ENCODE data around the gene CDC5L.
"Not testable (repeated sequence)": the region's sequence is repeated elsewhere in the genome, so short reads cannot be mapped to it uniquely, and the experiment has no call there.

The CDC5L gene

DNA sequence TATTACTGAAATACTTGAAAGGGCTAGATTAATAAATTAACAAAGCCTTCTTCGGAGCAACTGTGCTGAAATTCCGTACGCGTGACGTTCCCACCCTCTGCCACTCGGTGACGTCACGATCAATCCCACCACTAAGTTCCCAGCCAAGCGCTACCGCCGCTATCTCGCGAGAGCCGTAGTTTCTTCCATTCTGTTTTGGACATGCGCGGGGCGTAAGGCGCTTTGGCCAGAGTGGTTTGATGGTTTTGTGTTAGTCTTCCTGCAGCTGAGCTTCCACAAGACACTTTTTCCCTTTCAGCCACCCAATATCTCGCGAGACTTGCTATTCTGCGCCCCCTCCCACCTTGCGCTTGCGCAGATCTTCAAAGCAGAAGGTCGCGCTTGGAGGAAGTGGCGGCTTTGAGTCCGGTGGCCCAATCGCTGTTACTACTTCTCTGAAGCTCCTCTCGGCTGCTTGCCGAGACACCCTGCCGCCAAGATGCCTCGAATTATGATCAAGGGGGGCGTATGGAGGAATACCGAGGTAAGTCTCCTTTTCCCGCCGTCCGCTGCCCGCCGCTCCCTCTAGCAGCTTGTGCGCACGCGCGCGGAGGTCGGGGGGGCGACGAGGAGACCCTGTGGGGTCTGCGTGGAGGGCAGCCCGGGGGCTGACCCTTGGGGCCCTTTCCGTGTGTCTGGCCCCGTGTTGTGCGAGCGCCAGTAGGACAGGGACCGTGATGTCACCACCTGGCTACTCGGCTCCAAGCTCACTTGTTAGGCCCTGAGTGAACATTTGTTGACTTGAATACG, at the start of gene CDC5L:
Gene CDC5L (plus strand): TSS at position 361 of the 789 bp plus-strand sequence. CDS start 118 bp downstream, at position 479.
- DNase-seq = peak; percentile 96 to 98

DNA sequence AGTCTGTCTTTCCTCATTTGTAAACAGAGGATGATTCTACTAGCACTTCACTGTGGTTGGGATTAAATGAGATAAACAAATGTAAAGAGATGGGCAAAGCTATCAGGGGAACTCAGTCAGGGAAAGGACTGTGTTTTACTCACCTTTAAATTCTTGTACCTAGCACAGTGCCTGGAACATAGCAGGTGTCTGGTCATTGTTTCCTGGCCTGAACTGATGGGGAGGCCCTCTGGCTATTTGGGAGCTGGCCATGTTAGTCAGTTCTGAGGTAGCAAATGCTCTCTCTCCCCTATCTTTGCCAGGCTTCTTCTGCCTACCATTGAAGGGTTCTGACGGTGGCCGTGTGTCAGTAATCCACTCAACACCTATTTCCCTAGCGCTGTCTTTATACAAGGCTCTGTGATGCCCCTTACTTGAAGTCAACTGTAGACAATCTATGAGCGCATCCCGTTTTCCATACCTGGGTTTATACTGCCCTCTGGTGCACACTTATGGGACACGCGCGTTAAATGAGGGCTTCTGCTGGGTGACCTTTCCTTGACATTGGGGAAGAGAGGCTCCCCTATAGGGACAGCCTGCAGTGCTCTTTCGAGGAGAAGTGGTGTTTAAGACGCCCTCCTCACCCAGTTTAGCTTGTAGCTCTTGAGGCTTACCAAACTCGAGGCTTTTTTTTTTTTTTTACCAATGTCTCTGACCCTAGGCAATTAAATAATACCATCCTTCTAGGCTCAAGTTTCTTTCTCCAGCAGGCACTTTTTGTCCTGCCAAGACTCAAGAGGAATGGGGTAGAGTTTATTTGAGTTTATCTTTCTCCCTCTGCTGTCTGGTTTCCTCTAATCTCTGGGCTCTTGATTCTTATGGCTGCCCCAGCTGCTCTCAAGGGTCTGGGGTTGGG, 49.0 kb upstream of the CDC5L start:
- DNase-seq = peak; percentile 65 to 91

DNA sequence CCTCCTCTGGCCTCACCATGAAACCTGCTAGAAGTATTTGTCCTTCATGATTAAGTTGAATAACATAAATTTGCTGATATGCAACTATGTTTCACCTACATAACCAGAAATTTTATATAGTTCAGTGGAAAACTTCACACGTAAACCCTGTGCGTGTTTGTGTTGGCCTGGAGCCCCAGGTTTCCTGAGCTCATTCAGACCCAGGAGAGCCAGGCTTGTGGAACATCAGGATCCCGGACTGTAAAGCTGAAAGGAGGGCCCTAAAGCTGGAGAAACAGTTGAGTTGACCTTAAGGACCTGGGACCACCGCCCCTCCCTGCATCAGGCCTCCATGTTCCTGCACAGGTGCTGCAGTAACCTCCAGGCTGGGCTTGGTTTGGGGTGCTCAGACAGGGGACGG, 48.2 kb upstream of the CDC5L start:
- DNase-seq = no peak

DNA sequence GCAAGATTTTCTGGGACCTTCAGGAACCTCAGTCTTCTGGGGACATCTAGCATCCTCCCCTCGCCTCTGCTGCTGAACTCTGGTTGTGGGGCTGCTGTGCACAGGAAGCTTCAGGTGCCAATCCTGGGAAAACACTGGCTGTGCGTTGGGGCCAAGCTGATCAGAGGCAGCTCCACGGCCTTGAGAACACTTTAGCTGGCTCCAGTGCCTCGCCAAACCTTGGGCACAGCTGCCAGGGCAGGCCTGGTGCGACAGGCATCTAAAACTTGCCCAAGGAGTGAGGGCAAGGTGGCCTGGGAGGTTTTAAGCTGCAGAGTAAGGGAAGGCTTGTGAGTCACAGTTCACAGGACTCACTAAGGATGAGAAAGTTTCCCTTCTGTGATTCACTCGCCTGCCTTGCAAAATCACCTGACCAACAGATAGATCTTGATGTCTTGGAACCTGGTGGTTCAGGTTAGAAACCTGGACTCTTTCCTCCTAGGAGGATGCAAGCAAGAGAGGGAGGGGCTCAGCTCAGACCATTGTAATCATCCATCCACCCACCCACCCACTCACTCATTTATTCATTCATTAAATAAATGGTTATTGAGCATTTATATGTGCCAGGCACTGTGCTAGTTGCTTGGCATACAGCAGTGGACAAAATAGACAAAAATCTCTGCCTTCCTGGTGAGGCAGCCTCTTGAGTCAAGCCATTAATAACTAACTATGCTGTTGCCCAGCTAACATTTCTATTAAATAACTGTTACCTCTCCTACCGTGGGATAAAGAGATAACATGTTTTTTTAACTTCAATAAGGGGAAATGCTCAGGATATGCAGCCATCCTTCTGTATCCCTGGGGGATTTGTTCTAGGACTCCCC, 47.5 kb upstream of the CDC5L start:
- DNase-seq = peak in 1 of 2 donors; percentile 58

DNA sequence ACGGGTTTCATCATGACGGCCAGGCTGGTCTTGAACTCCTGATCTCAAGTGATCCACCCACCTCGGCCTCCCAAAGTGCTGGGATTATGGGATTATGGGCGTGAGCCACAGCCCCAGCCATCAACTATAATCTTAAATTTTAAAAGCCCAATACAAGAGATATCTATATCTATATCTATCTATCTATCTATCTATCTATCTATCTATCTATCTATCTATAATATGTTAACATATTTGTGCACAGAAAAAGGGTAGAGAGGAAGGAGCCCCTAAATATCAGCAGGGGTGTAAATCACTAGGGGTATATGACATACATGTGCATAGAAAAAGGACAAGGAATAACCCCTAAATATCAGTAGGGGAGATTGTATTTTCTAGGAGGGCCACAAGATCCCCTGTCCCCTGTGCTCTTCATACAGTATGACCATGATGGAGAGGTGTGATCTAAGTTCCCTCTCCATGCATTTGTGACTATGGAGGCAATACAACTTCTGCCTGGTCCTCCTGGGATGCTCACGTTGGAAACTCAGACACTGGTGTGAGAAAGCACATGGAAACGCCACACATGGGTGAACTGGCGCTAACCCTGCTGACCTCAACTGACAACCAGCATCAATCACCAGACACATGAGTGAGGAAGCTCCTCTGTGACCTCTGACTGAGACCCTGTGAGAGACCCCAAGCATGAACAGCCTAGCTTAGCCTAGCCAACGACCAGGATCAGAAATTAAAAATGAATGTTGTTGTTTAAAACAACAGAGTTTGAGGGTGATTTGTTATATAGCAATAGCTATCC, 46.2 kb upstream of the CDC5L start:
- DNase-seq = no peak

DNA sequence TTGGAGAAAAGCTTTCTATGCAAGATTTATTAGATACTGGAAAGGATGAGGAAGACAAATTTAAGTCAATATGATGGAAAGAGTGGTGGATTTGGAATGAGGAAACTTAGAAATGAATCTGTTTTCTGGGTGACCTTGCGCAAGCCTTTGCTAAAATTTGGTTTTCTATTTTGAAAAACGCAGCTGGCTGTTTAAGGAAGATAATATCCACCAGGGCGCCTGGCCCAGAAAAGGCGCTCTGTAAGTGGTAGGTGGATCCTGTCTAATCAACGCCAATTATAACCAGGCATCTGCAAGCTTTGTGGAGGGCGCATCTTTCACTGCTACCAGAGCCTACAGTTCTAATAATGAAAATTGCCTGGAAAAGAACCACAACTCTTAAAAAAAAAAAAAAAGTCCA, 45.5 kb upstream of the CDC5L start:
- peak in 1 of 2 donors; percentile 39 for DNase-seq

DNA sequence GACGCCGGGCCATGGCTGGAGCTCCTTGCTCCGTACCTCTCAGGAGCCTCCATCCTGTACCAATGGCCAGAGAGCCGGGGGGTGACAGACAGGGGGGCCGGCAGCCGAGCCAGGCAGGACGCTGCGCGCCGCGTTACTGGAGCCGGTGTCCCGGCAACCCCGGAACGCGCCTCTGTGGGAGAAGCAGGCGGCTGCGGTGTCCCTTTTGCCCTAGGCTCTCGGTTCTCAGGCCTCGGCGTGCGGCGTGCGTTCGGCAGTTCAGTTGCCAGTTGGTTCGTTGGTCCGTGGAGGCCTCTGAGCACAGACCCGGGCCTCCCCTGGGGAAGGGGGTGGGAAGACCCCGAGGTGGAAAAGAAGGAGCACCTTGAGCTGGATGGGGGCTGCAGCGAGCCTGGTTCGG, 45.0 kb upstream of the CDC5L start, which contains the start of gene SPATS1:
Gene SPATS1 (plus strand): TSS at position 162 of the 400 bp plus-strand sequence. CDS start 446 bp downstream, outside the sequence.
- DNase-seq = no peak

DNA sequence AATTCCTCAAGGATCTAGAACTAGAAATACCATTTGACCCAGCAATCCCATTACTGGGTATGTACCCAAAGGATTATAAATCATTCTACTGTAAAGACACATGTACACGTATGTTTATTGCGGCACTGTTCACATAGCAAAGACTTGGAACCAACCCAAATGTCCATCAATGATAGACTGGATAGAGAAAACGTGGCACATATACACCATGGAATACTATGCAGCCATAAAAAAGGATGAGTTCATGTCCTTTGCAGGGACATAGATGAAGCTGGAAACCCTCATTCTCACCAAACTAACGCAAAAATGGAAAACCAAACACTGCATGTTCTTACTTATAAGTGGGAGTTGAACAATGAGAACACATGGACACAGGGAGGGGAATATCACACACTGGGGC, 40.7 kb upstream of the CDC5L start:
- not testable (repeated sequence) for DNase-seq

DNA sequence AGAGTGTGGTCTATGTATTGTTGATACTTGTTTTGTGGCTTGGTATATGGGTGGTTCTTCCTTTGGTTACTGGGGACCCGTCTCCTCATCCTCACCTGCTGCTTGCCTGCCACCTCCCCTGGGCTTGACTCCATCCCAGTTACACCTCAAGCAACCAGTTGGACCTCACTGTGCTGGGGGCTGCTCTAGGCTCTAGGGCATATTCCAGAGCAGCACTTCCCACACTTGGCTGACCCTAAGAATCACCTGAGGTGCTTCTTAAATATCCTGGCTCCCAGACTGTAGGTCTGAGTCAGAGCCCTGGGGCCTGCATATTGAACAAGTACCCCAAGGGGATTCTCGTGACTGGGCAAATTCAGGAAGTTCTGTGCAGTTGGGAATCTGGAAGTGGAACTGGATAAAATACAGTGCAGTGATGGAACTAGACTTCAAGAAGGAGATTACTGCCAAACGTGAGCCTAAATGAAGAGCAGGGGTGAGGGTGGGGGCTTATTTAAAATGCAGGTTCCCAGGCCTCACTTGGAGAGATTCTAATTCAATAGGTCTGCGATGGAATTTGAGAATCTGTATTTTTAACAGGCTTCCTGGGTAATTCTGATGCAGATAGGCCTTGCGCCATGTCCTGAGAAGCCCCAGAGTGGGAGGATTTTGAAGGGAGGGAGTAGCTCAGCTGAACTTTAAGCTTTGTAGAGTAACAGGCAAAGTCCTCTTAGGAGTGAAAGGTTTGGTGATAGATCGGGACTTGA, 37.4 kb upstream of the CDC5L start:
- DNase-seq = peak; percentile 31 to 72

DNA sequence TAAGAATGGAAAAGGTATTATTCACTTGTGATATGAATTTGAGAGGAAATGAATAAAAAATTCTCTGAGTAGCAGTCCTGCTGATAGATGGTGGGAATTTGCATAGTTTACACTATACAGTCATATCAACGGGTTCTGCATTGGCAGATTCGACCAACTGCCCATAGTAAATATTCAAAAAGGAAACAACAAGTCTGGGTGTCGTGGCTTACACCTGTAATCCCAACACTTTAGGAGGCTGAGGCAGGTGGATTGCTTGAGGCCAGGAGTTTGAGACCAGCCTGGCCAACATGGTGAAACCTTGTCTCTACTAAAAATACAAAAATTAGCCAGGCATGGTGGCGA, 36.9 kb upstream of the CDC5L start:
- DNase-seq = not testable (repeated sequence)

DNA sequence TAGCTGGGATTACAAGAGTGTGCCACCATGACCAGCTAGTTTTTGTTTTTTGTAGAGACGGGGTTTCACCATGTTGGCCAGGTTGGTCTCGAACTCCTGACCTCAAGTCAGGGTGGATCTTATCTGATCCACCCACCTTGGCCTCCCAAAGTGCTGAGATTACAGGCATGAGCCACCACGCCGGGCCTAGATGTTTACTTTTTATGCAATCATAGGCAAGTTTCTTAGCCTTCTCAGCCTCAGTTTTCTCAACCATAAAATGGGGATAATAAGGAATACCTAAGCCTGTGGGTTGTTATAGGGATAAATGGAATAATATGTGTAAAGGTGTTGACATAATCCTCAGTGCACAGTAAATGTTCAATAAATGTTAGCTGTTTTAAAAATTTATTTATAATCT, 35.2 kb upstream of the CDC5L start:
- no peak for DNase-seq

DNA sequence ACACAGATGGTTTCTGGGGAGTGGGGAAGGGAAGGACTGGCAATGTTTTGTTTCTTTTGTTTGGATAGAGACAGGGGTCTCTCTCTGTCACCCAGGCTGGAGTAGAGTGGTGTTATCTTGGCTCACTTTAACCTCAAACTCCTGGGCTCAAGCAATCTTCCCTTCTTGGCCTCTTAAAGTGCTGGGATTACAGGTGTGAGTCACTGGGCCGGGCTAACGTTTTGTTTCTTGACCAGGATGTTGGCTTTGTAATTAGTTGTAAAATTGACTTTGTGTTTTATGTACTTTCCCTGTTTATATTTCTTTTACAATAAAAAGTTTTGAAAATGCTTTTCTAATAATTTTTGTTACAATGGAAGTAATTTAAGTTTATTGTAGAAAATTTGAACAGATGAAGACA, 34.2 kb upstream of the CDC5L start:
- DNase-seq = no peak

DNA sequence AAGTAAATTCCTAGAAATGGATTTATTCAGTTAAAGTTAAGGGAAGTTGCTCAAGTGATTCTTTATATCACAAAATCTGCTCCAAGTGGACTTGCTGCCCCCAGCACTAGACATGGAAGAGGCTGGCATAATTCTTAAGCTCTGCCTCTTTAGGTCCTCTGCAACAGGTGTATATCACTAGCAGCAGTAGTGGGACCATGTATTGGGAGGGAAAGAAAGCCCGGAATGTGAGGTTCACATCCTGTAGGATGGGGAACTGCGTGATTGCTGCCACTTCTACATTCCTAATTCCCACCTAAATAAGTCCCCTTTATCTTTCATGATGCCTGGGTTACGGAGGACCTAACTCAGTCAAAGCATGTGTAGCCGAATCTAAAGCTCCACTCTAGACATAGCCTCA, 31.9 kb upstream of the CDC5L start:
- no peak for DNase-seq

DNA sequence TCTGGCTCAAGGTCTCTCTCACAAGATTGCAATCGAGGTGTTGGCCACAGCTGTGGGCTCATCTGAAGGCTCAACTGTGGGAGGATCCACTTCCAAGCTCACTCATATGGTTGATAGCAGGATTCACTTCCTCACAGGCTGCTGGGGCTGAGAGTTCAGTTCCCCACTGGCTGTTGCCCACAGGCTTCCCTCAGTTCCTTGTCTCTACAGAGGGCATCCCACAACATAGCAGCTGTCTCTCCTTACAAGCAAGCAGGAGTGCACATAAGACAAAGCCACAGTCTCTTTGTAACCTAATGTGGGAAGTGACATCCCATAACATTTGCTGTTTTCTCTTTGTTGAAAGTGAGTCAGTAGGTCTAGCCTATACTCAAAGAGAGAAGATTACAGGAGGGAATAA, 31.0 kb upstream of the CDC5L start:
- DNase-seq = peak; percentile 41 to 62

DNA sequence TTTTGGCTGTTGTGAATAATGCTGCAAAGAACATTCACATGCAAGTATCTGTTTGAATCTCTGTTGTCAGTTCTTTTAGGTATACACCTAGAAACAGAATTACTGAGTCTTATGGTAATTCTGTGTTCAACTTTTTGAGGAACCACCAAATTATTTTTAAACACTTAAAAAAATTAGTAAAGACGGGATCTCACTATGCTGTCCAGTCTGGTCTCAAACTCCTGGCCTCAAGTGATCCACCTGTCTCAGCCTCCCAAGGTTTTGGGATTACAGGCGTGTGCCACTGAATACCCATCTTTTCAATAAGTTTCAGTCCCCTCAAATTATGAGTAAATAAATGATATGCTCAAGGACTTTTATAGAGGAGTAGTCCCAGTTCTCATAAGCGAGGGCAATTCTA, 27.5 kb upstream of the CDC5L start:
- DNase-seq = no peak

DNA sequence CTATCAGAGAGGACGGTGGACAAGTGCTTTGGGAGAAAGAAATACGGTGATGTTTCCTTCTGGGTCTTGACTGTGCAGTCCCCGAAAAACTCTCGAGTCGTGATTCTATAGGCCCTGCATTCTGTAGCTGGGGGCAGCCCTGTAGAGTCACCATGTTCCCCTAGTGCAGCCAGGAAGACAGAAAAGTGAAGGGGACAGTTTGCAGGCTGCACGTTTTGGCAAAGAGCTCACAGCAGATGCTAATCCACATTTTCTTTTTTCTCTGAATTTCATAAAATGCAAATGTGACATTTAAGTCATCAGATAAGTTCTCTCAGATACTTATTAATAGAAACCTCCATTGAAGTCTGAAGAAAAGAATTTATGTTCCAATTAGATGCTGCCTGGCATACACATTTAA, 25.6 kb upstream of the CDC5L start:
- no peak for DNase-seq

DNA sequence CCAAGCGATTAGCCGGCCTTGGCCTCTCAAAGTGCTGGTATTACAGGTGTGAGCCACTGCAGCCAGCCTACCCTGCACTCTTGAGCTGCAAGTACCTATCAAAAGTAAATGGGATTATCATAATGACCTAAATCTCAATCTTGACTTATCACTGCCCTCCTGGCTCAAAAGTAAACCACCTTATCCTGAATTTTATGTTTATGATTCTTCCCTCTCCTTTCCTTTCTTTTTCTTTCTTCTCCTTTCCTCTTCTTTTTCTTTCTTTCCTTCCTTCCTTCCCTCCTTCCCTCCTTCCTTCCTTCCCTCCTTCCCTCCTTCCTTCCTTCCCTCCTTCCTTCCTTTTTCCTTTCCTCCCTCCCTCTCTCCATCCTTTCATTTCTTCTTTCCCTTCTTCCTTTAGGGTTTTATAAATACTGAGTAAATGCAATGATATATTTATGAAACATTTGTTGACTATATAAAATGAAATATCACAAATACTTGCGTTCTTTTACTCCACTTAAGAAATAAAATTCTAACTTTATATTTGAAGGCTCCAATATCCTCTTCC, 24.1 kb upstream of the CDC5L start:
- no peak for DNase-seq

DNA sequence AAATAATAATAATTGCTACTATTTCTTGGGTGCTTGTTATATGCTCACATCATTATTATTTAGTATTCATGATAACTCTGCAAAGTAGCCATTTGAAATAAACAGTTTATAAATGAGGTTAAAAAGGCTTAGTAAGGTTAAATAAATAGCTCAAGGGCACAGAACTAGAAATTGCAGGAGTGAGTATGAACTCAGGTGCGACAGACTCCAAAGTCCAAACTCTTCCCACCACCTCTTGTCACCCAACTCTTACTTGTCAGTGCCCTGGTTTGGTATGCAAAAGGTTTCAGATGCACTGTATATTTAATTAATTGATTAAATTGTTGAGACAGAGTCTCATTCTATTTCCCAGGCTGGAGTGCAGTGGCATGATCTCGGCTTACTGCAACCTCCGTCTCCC, 20.7 kb upstream of the CDC5L start:
- no peak for DNase-seq

DNA sequence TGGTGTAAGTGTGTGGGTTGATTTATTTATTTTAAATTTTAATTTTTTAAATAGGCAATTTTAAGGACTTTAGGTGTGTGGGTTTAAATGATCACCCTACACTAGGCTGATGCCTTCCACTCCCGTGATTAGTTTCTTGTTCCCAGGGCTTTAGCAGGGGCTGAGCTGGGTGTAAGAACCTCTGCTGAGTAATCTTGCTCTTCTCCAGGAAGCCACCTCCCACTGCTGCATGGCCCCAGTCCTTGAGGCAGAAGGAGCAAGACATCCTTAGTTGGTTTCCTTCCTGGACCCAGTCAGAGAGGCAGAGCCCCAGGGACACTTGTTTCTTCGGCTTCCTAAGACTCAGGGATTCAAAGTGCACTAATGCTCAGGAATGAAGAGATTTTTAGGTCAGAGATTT, 19.8 kb upstream of the CDC5L start:
- peak; percentile 36 to 58 for DNase-seq

DNA sequence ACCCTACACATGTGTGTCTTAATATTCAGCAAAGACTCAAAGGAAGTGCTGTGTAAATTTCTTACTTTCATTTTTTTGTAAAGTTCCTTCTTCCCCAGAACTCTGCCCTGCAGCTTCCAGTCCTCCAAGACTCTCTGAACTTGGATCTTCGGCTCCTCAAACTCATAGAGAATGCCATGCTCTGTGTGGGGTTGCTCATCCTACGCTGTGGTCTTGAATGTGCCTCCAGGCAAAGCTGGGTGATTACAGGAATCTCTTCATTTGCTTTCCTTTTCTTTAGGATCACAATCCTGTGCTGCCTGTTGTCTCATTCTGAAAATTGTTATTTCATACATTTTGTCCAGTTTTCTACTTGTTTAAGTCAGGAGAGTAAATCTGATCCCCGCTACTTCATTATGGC, 14.5 kb upstream of the CDC5L start:
- no peak for DNase-seq

DNA sequence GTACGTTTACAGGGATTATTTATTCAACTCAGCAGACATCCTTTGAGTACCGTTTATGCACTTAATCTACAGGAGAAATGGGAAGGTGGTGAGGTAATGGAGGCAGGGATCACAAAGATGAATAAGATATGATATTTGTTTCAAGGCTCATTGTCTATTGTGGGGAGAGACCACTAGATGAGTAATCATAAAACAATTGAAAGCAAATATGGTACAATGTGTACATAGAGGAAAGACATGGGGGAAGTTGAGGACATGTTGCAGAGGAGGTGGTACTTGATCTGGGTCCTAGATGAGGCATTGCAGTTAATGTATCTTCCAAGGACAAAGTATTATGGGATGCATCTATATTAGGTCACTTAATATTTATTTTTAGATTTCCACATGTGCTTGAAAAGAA, 13.7 kb upstream of the CDC5L start:
- no peak for DNase-seq

Measured in inflammatory macrophage treated with lipopolysaccharide for 1 hour (primary cell).